Ramos (cell line): ENCODE data around the gene SORCS2.

Experiments
- in situ Hi-C: fragments of 300-500 bp; cut with MboI; formaldehyde crosslinking; loops from one replicate; pipeline ENCODE4 v1.14.3; 2022; ENCODE audit warnings: low sequenced_read_pairs; ENCODE audit not compliant: unreplicated experiment

Gene SORCS2

DNA sequence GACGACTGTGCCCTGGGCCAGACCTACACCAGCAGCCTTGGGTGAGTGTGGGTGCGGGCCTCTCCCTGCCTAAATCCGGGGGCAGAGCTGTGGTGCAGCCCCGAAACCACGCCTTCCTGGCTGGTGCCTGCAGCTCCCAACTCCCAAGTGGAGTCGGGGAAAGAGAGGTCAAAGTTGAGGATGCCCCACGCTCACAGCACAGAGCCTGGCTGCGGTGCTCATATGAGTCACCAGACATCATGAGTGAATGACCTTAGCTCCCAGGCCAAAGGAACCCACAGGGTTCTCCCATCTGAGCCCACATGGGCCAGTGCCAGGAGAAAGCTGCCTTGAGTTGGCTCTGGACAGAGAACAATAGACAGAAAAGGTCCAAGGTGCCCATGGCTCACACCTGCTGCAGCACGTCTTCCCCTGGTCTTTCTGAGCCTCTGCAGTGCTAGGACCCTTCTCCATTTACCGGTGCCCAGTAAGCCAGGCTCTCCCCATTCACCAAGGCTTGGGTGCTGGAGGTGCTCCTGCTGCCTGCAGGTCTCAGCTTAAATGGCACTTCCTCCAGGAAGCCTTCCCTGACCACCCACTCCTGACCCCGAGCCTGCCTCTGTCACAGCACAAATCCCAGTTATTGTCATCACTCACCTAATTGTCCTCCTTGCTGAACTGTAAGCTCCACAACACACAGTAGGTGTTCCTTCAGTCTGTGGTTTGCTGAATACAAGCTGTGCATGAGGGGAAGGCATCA lies 523.1 kb downstream of the SORCS2 start:
- in situ Hi-C loops = no loop called here

- in situ Hi-C loops = no loop called here
Measured at GRCh38 chr4:7716010-7716721, 523.8 kb downstream of the SORCS2 start.

DNA sequence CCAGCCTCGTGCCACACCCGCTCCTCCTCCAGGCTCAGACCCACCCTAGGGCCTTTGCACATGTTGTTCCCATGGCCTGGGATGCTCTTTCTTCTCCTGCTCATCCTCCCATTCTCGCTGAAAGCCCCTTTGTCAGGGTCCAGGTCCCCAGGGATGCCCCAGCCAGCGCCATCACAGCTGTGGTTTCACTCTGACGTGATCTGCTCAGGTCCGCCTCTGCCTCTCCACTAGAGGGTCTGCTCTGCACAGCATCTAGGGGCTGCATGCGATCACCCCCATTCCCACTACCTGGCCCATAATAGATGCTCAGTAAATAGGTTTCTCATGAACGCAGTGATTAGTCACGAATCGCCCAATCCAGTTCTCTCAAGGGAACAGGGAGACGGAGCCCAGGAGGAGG lies 524.8 kb downstream of the SORCS2 start:
- in situ Hi-C loops = no loop called here

- in situ Hi-C loops = no loop called here
Measured at GRCh38 chr4:7717946-7718490, 525.7 kb downstream of the SORCS2 start.

GRCh38 chr4:7719354-7720174 lies 527.2 kb downstream of the SORCS2 start:
- in situ Hi-C loops = no loop called here

GRCh38 chr4:7721984-7722551 lies 529.7 kb downstream of the SORCS2 start:
- in situ Hi-C loops = no loop called here

- in situ Hi-C loops = no loop called here
Measured at GRCh38 chr4:7722766-7723387, 530.5 kb downstream of the SORCS2 start.

GRCh38 chr4:7723625-7724024 lies 531.3 kb downstream of the SORCS2 start:
- in situ Hi-C loops = no loop called here

GRCh38 chr4:7725951-7726350 lies 533.6 kb downstream of the SORCS2 start:
- in situ Hi-C loops = no loop called here

GRCh38 chr4:7726665-7727413 lies 534.5 kb downstream of the SORCS2 start:
- in situ Hi-C loops = no loop called here

DNA sequence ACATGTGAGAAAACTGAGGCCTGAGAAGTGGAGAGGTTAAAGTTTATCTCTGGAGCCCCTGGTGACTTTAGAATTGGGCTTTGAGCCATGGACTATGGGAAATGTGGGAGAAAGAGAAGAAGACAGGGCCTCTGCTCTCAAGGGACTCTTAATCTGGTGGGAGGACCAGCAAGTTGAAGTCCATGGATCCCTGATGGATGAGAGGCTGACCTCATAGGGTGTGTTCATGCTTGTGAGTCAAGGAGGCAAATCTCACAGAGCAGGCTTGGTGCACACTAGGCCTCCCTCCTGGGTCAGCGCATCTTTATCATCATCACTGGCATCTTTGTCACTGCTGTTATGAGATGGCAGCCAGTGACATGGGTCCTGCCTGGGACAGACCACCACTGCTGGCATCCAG lies 535.4 kb downstream of the SORCS2 start:
- in situ Hi-C loops = no loop called here

GRCh38 chr4:7731437-7731836 lies 539.1 kb downstream of the SORCS2 start:
- in situ Hi-C loops = no loop called here

- in situ Hi-C loops = no loop called here
Measured at GRCh38 chr4:7732263-7732662, 539.9 kb downstream of the SORCS2 start.

DNA sequence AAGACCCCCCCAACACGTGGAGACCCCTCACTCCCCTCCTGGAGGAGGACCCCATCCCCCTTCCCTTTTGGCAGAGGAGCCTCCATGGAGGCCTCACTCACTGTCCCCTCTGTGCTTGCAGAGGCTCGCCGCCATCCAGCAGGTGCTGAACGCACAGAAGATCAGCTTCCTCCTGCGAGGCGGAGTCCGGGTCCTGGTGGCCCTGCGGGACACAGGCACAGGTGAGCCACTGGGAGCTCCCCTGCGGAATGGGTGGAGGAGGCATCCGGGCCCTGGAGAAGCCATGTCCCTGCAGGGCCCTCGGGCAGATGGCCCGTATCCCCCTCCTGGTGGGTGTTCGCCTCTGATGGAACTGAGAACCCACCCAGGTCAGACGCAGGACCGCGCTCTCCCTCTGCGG lies 540.9 kb downstream of the SORCS2 start:
- in situ Hi-C loops = no loop called here

DNA sequence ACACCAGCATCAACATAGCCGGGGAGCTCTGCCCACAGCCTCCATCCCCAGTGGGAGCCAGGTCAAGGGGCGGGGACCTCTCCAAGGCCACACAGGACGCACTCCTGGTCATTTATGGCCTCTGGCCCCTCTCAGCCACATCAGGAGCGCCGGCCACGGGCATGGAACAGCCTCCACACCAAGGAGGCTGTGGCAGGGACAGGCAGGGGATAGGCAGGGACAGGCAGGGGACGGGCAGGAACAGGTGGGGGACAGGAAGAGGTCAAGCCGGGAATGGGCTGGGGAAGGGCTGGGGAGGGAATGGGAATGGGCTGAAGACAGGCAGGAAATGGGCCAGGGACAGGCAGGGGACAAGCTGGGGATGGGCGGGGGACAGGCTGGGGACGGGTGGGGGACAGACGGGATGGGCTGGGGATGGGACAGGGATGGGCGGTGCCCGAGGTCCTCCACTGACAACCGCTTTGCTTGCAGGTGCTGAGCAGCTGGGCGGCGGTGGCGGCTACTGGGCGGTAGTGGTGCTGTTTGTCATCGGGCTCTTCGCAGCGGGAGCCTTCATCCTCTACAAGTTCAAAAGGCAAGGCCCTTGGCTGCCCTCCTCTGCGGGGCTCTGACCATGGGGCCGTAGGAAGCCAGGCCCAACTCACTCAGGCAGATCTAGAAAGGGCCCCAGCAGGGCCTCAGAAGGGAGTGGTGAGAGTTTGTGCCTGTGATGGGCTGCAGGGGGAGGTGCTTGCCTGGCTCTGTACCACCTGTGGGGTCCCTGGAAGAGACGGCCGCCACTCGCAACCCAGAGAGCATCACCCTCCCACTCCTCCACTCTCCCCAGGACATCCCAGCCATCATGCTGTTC lies 541.7 kb downstream of the SORCS2 start:
- in situ Hi-C loops = no loop called here

- in situ Hi-C loops = no loop called here
Measured at GRCh38 chr4:7734651-7735260, 542.4 kb downstream of the SORCS2 start.

GRCh38 chr4:7735395-7735794 lies 543.1 kb downstream of the SORCS2 start:
- in situ Hi-C loops = no loop called here

GRCh38 chr4:7735961-7736360 lies 543.6 kb downstream of the SORCS2 start:
- in situ Hi-C loops = no loop called here
